Measurements from ENCODE around the gene DELE1.

Gene DELE1

DNA sequence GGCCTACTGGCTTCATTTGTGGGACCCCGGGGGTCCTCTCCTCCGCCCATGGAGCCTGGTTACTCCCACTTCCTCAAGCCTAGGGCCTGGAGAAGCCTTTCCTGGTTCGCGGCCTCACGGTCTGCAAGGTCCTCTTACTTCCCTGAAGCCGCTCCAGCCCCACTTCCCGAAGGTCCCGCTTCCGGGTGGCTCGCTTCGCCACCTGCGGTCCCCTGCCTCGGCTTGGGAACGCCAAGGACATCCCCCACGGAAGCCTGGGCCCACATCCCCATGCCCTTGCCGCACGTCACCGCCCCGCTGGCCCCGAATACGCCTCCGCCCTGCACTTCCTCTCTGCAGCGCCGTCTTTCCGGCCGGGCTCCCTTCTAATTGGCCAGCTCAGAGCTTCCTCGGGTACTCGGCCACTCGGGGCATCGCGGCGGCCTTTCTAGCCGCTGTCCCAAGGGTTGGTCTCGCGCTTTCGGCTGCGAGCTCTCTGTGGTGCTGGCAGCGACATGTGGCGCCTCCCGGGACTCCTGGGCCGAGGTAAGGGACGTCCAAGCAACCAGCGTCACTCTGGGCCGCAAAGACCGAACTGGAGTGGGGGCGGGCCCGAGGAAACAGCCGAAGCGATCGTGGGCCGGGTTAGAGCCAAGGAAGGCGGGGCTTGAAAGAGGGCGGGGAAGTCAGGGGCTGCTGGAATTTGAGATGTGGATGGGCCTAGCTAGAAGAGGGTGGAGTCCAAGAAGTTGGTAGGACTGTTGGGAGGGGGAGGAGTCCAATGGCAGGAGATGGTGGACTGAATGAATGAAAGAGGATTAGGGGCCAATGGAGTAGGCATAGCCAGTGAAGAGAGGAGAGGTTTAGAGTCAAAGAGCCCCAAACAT, at the start of gene DELE1:
Gene DELE1 (plus strand): TSS at position 424 of the 866 bp plus-strand sequence. CDS start 71 bp downstream, at position 495.
- DNase-seq: peak; percentile 73

DNA sequence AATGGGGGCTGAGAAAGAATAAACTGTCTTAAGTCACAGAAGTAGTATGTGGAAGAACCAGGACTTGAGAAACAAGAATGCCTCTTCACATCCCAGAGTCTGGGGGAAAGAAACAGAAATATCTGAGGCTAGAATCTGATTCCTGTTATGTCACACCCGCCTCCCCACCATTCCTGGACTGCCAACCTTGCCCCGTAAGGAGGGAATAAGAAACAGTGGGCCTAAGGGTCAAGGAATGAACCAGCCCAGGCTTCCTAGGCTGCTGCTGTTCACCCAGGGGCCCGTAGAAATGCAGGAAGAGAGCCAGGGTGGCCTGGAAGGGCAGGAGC, 49.8 kb upstream of the DELE1 start:
- no peak for DNase-seq

- DNase-seq: no peak
These were observed 49.3 kb upstream of the DELE1 start for GRCh38 chr5:141874262-141874964.

DNA sequence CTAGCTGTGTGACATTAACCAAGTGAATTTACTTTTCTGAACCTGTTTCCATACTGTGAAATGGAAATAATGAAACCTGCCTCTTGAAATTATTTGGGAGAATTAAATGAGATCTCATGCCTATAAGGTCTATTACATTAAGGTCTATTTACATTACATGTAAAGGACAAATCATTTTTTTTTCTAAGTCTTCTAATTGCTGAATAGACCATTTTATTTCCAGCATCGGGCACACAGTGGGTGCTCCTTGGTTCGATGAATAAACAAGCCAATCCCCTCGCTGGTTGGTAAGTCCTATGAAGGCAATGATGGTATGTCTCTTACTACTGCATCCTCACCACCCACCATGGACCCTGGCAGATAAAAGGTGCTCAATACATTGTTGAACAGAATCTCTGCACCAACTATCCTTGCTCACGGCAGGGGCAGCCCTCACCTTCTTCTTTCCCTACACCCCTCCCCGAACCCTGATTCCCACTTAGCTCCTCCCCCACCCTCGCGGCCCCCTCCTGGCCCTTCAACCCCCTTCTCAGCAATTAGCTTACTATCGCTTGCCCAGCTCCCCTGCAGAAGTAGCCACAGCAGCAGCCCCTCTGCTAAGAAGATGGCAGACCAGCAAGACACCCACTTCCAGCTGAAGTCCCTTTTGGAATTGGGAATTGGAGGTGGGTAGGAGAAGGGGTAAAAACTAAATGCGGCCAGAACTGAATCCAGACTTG, 48.5 kb upstream of the DELE1 start:
- DNase-seq: no peak

DNA sequence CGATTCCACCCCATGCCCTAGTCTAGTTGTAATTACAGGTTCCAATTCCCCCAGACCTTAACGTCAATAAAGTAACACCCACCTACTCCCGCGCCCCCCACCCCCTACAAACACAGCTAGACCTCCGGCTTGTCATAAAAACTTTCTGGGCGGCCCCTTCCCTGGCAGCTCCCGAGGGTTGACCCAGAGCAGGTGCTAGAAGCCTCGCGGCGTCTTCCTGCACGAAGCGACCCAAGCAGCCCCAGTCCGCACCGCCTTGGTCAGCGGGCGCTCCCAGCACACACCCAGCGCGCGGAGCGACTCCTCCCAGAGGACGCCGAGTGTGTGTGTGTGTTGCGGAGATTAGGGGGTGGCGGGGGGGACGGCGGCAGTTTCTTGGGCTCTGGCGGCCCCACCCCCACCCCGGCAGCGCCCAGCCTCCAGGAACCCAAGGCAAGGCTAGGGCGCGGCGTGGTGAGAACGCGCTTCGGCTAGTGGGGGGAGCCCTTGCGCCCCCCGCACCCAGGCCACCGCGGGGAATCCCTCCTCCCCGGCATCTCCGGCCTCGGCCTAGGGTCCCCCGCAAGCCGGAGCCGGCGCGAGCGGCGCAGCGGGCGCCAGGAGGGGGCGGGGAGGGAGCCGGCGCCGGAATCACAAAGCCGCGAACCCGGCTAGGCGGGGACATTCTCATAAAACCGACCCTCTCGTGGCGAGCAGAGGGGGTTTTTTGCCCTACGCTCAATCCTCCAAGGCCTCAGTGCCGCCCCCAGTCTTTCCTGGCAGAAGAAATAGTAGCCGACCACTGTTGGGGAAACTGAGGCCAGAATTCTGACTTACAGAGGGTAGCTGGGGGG, 47.7 kb upstream of the DELE1 start:
- DNase-seq: peak; percentile 17

DNA sequence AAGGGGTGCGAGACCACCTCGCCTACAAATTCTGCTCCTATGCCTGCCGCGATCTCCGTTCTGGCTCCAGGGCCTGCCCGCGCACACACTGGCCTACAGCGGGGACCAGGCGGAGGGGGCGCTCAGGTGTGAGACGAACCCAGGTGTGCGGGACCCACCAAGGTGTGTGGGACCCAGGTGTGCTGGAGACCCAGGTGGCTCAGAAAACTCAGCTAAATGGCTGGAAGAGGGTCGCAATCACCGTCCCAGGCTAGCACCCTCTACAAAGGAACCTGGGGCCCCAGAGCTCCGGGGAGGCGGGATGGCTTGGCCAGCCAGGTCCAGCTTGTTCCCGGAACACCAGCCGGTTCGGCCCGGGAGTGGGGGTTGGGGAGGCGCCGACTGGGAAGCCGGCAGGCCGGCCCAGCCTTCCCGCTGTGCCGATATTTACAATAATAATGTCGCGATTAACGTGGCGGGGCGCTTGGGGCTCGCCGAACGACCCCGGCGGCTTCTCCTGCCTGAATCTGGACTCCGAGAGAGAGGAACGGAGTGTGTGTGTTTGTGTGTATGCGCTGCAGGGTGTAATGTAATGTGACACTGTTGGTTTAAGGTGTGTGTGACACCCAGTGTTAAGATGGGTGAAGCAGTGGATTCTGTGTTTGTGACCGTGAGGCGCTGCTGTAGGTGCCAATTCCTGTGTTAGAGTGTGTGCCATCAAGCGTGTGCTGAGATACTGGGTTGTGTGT, 46.9 kb upstream of the DELE1 start:
- peak; percentile 7 for DNase-seq

- DNase-seq: peak; percentile 12
These were observed 46.1 kb upstream of the DELE1 start for GRCh38 chr5:141877356-141878185.

- DNase-seq: no peak
These were observed 45.4 kb upstream of the DELE1 start, which contains the start of gene PCDH1 for GRCh38 chr5:141878186-141878710. Gene PCDH1 (minus strand): TSS chr5:141878410. CDS start chr5:141878262, 148 bp downstream.

- DNase-seq: peak; percentile 70
These were observed 44.8 kb upstream of the DELE1 start for GRCh38 chr5:141878711-141879425.

- no peak for DNase-seq
These were observed 44.3 kb upstream of the DELE1 start for GRCh38 chr5:141879426-141879759.

GRCh38 chr5:141879941-141880738, 43.5 kb upstream of the DELE1 start:
- DNase-seq: no peak

GRCh38 chr5:141880961-141881801, 42.5 kb upstream of the DELE1 start:
- no peak for DNase-seq

DNA sequence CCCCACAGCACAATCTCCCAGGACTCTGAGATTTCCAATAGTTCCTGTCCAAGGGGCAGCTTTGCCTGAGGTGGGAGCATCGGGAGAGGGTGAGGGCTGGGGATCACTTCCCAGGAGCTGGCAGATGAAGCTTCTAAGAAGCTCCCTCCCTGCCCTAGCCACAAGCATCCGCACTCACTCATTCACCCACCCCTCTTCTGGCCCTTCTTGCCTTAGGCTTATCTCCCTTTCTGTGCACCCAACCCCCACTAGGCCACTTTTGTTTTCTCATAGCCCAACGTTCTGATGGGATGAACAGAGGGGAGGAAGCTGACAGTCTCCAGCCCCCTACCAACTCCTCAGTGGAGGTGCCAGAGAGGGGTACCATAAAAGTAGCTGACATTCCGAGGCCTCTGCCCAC, 41.8 kb upstream of the DELE1 start:
- no peak for DNase-seq

GRCh38 chr5:141882594-141883183, 41.0 kb upstream of the DELE1 start:
- DNase-seq: no peak

DNA sequence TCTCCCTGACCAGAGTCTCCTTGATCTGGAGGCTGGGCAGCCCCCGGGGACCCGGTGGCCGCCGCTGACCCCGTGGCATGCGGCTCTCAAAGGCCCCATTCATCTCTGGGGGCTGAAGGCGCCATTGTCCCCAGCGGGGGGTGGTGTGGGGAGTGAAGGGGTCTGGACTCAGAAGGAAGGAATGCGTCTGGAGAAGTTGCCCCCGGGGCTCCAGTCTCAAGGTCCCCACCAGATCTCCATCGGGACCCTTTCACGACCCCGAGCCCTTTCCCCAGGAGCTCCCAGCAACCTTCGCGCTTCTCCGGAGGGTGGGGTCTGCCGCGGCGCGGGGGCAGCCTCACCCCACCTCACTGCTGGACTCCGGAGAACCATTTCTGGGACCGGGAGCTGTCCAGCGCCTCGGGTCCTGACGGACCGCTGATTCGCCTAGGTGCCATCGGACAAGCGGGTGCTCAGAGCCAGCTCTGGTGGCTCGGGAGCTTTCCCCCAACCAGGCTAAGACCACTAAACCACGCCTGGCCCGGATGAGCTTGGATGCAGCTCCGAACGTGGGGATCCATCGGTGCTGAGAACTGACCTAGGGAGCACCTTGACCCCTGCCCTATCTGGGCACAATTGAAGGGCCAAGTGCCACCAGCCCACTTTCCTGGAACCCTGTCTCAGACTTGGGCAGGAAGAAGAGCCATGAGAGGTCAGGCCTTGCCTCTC, 40.3 kb upstream of the DELE1 start:
- no peak for DNase-seq

- no peak for DNase-seq
These were observed 39.8 kb upstream of the DELE1 start for GRCh38 chr5:141883892-141884318.

- no peak for DNase-seq
These were observed 34.3 kb upstream of the DELE1 start for GRCh38 chr5:141889282-141889871.
